Fibroblast of lung (primary cell): Measurements from ENCODE around the gene DLG2. TPM values are rescaled to one million over a fixed set of nuclear protein-coding genes. Genes with fewer than 3 reads are reported as not detected.
A peak's percentile ranks its signal among the peaks of the same experiment; 100 is the strongest.

Experiments used
- DNase-seq, 2 donors: peaks; one replicate each; pipeline versions ENCODE4 v3.0.0 to v3.0.0-alpha.2; 2010; ENCODE audit warnings: low read depth in 2 of 2
- H2AFZ ChIP-seq: 2 replicates; pipeline ENCODE4 v1.5.1; 2012; ENCODE audit warnings: low read length, control low read depth, inconsistent platforms
- H3K27ac ChIP-seq: 2 replicates; pipeline ENCODE4 v1.5.1; 2011; ENCODE audit warnings: low read length, control low read depth; ENCODE audit not compliant: insufficient read depth
- H3K27me3 ChIP-seq: 2 replicates; pipeline ENCODE4 v1.5.1; 2011; ENCODE audit warnings: mild to moderate bottlenecking, low read length; ENCODE audit not compliant: control insufficient read depth, insufficient read depth
- H3K36me3 ChIP-seq: 2 replicates; pipeline ENCODE4 v1.5.1; 2011; ENCODE audit warnings: low read length; ENCODE audit not compliant: control insufficient read depth, insufficient read depth
- H3K4me1 ChIP-seq: 2 replicates; pipeline ENCODE4 v1.5.1; 2011; ENCODE audit warnings: low read length; ENCODE audit not compliant: control insufficient read depth, insufficient read depth; ENCODE audit errors: extremely low read depth
- H3K4me2 ChIP-seq: 2 replicates; pipeline ENCODE4 v1.5.1; 2011; ENCODE audit warnings: low read length, control low read depth; ENCODE audit not compliant: insufficient read depth; ENCODE audit errors: extremely low read depth
- H3K4me3 ChIP-seq, 4 experiments: fragments of 200-600 bp in 1 of 4; sonication (generic) in 1 of 4; replicated peaks in 1 of 4; 2 replicates each; pipeline ENCODE4 v1.5.1; 2011 to 2016; ENCODE audit warnings: low read length in 4 of 4, low read depth in 3 of 4, mild to moderate bottlenecking in 3 of 4, control low read depth in 2 of 4, inconsistent platforms in 1 of 4, mixed read lengths in 1 of 4; ENCODE audit not compliant: insufficient read depth in 1 of 4; ENCODE audit errors: control extremely low read depth in 1 of 4
- H3K79me2 ChIP-seq: 2 replicates; pipeline ENCODE4 v1.5.1; 2012; ENCODE audit warnings: mild to moderate bottlenecking, low read length, inconsistent platforms; ENCODE audit not compliant: control insufficient read depth, insufficient read depth
- H3K9ac ChIP-seq: 2 replicates; pipeline ENCODE4 v1.5.1; 2011; ENCODE audit warnings: mild to moderate bottlenecking, low read length, control low read depth; ENCODE audit not compliant: insufficient read depth
- H3K9me3 ChIP-seq: 2 replicates; pipeline ENCODE4 v1.5.1; 2012; ENCODE audit warnings: low read depth, low read length; ENCODE audit not compliant: control insufficient read depth, insufficient read depth
- H4K20me1 ChIP-seq: 2 replicates; pipeline ENCODE4 v1.5.1; 2011; ENCODE audit warnings: low read length; ENCODE audit not compliant: control insufficient read depth, insufficient read depth; ENCODE audit errors: extremely low read depth
- CTCF ChIP-seq, 2 donors: IDR thresholded peaks in 1 of 2; conservative IDR thresholded peaks in 1 of 2; 1 replicate in 1 of 2; 2 replicates in 1 of 2; pipeline ENCODE4 v1.5.1; 2011 to 2012; ENCODE audit warnings: low read length in 2 of 2, control low read depth in 1 of 2, inconsistent platforms in 1 of 2, low read depth in 1 of 2, mild to moderate bottlenecking in 1 of 2
- EZH2 ChIP-seq: IDR thresholded peaks from 2 replicates; pipeline ENCODE4 v1.5.1; 2012; ENCODE audit warnings: low read length, control low read depth, mild to moderate bottlenecking; ENCODE audit errors: missing control alignments
- polyA plus RNA-seq, 2 donors: library from polyadenylated mRNA; depleted of rRNA in 1 of 2; stranded (reverse) in 1 of 2; unstranded in 1 of 2; fragments of >200 nt; gene quantifications; 2 replicates each; pipeline ENCODE4 v1.2.1, GENCODE V29; 2011 to 2012; ENCODE audit warnings: missing spikeins in 1 of 2
- total RNA-seq: library from RNA; depleted of rRNA; stranded (reverse); fragments of >200 nt; gene quantifications from 2 replicates; pipeline ENCODE4 v1.2.1, GENCODE V29; 2014

Gene DLG2
- total and polyA plus RNA-seq, 2 donors (not counting 1 experiment from before 2014, with no cell fraction given): 0.77 to 2.3 TPM

DNA sequence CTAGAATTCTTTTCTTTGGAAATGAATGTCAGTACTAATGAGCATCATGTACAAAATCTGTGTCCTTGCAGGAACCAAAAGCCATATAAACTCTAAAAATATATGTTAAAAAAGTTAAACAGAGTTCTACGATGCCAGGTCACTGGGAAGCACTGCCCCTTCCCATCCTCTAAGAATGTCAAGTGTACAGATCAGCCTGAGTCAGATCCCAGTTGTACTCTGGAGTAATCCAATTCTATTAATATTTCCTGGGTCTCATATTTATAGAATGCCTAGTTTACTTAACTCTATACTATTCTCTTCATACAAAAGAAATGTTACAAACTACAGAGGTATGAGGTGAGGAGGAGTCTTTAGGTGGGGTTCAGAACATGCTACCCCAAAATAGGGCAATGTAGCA lies 460.1 kb downstream of the DLG2 start:
- Histone ChIP-seq H3K27ac (no peak overlapping the region), H3K36me3 (no peaks in the 10 kb centered on the region), H3K9ac (no peak overlapping the region), H3K79me2 (no peaks in the 10 kb centered on the region), H3K4me1 (no peaks in the 10 kb centered on the region), H4K20me1 (no peaks in the 10 kb centered on the region), H3K4me3 (no peak overlapping the region), H3K27me3 (no peaks in the 10 kb centered on the region), H3K4me2 (no peak overlapping the region), H2AFZ (no peak overlapping the region), H3K9me3 (no peaks in the 10 kb centered on the region)
- TF ChIP-seq EZH2 (no peak), CTCF (conservative IDR thresholded peaks at IDR 0.05 in 1 of 2, IDR thresholded peaks at IDR 0.05 in 1 of 2; ENCODE audit: low read depth in 1 of 2, low read length in 2 of 2) (no peak)
- DNase-seq: peak in 1 of 2 donors; percentile 21

GRCh38 chr11:85165819-85166218 lies 461.3 kb downstream of the DLG2 start:
- no peak overlapping the region for H2AFZ ChIP-seq
- H4K20me1 ChIP-seq: no peaks in the 10 kb centered on the region
- H3K9me3 ChIP-seq: no peaks in the 10 kb centered on the region
- DNase-seq: no peak
- H3K27me3 ChIP-seq: no peaks in the 10 kb centered on the region
- H3K27ac ChIP-seq: no peak overlapping the region
- no peak overlapping the region for H3K4me2 ChIP-seq
- TF ChIP-seq CTCF (conservative IDR thresholded peaks at IDR 0.05 in 1 of 2, IDR thresholded peaks at IDR 0.05 in 1 of 2; ENCODE audit: low read depth in 1 of 2, low read length in 2 of 2): no peak
- TF ChIP-seq EZH2: no peak
- no peak overlapping the region for H3K9ac ChIP-seq
- H3K4me1 ChIP-seq: no peaks in the 10 kb centered on the region
- H3K4me3 ChIP-seq: no peak overlapping the region
- H3K36me3 ChIP-seq: no peaks in the 10 kb centered on the region
- no peaks in the 10 kb centered on the region for H3K79me2 ChIP-seq

- Histone ChIP-seq H3K4me1 (no peaks in the 10 kb centered on the region), H3K79me2 (no peaks in the 10 kb centered on the region), H3K4me3 (no peak overlapping the region), H4K20me1 (no peaks in the 10 kb centered on the region), H3K9me3 (no peaks in the 10 kb centered on the region), H3K36me3 (no peaks in the 10 kb centered on the region), H3K9ac (no peak overlapping the region), H3K4me2 (no peak overlapping the region), H3K27me3 (no peaks in the 10 kb centered on the region), H2AFZ (no peak overlapping the region), H3K27ac (no peak overlapping the region)
- TF ChIP-seq EZH2 (no peak), CTCF (conservative IDR thresholded peaks at IDR 0.05 in 1 of 2, IDR thresholded peaks at IDR 0.05 in 1 of 2; ENCODE audit: low read depth in 1 of 2, low read length in 2 of 2) (no peak)
- DNase-seq: no peak
Observed at GRCh38 chr11:85164743-85165142, 462.4 kb downstream of the DLG2 start.
